Endothelial cell of umbilical vein (primary cell): ENCODE data around the gene TOPORS.

Experiments
- EZH2 ChIP-seq: IDR thresholded peaks from 2 replicates; pipeline ENCODE4 v1.6.1; 2012; ENCODE audit warnings: borderline replicate concordance, low read depth, mild to moderate bottlenecking, moderate library complexity, low read length, inconsistent platforms; ENCODE audit not compliant: severe bottlenecking
- JUN ChIP-seq: IDR thresholded peaks from 2 replicates; pipeline ENCODE4 v1.6.1; 2011; ENCODE audit warnings: borderline replicate concordance, low read depth; ENCODE audit not compliant: insufficient read length, insufficient read depth
- POLR2A ChIP-seq: IDR thresholded peaks from 2 replicates; pipeline ENCODE4 v1.6.1; 2012; ENCODE audit warnings: low read depth, mild to moderate bottlenecking, control low read depth, low read length
- POLR2AphosphoS5 ChIP-seq: IDR thresholded peaks from 2 replicates; pipeline ENCODE4 v1.6.1; 2012; ENCODE audit warnings: low read depth, mild to moderate bottlenecking, control low read depth, low read length, moderate library complexity; ENCODE audit not compliant: insufficient read depth
- TF ChIP-seq, protein P1 (sequence below), 2 donors: IDR thresholded peaks; 1 replicate in 1 of 2; 2 replicates in 1 of 2; pipeline ENCODE4 v1.5.1; 2011; ENCODE audit warnings: low read length in 2 of 2, mild to moderate bottlenecking in 2 of 2, moderate library complexity in 2 of 2, control low read depth in 1 of 2, inconsistent platforms in 1 of 2, low read depth in 1 of 2; ENCODE audit not compliant: insufficient read depth in 1 of 2; ENCODE audit errors: extremely low read depth in 1 of 2
- TF ChIP-seq, protein P2 (sequence below): IDR thresholded peaks from 2 replicates; pipeline ENCODE4 v1.6.1; 2011; ENCODE audit not compliant: insufficient read depth, insufficient read length

DNA sequence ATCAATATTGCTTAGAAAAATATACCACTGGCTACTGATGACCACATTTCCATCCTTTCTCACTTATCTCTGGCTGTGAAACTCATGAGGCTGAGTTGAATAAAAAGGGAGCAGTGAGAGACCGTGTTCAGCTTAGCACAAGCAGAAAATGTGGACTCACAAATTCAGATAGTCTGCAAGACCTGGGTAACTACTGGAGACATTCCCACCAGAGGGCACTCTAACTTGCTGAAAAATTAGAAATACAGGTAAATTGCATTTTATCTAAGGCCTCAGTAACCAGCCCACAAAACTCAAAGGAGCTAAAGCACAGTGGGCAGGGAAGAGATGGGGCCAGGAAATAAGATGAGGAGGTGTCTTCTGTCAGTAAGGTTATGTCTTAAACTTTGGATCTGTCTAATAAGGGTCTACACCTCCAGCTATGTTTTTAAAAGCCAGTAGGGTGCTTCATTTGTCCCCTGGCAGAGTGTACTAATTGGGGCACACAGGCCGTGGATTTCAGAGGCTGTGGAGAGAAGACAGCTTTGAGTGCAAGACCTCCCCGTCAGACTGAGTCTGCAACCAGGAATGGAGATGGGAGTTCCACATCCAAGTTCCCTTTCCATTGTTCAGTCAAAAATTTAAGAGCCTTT lies 29.2 kb upstream of the TOPORS start:
- TF ChIP-seq, protein P1, sequence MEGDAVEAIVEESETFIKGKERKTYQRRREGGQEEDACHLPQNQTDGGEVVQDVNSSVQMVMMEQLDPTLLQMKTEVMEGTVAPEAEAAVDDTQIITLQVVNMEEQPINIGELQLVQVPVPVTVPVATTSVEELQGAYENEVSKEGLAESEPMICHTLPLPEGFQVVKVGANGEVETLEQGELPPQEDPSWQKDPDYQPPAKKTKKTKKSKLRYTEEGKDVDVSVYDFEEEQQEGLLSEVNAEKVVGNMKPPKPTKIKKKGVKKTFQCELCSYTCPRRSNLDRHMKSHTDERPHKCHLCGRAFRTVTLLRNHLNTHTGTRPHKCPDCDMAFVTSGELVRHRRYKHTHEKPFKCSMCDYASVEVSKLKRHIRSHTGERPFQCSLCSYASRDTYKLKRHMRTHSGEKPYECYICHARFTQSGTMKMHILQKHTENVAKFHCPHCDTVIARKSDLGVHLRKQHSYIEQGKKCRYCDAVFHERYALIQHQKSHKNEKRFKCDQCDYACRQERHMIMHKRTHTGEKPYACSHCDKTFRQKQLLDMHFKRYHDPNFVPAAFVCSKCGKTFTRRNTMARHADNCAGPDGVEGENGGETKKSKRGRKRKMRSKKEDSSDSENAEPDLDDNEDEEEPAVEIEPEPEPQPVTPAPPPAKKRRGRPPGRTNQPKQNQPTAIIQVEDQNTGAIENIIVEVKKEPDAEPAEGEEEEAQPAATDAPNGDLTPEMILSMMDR (IDR thresholded peaks at IDR 0.05; ENCODE audit: extremely low read depth in 1 of 2, insufficient read depth in 1 of 2, low read depth in 1 of 2, low read length in 2 of 2) = peak; percentile 50 to 60
- TF ChIP-seq EZH2 = no peak
- TF ChIP-seq, protein P2, sequence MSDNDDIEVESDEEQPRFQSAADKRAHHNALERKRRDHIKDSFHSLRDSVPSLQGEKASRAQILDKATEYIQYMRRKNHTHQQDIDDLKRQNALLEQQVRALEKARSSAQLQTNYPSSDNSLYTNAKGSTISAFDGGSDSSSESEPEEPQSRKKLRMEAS = no peak
- TF ChIP-seq JUN = no peak
- TF ChIP-seq POLR2A = no peak
- no peak for TF ChIP-seq POLR2AphosphoS5
